ENCODE data around the gene SAA1.
"Not testable (repeated sequence)": the region's sequence is repeated elsewhere in the genome, so short reads cannot be mapped to it uniquely, and the experiment has no call there.

SAA1 gene

GRCh38 chr11:18261721-18262120 is 4.3 kb upstream of the SAA1 start:
- no peak for DNase-seq

GRCh38 chr11:18262681-18263350 is 3.2 kb upstream of the SAA1 start:
- DNase-seq, result peak; percentile 17

- no peak for DNase-seq
Measured at GRCh38 chr11:18264035-18264434, 2.0 kb upstream of the SAA1 start.

- no peak for DNase-seq
Measured at GRCh38 chr11:18264677-18265555, 1.1 kb upstream of the SAA1 start.

GRCh38 chr11:18267335-18268133 is 1.5 kb downstream of the SAA1 start:
- not testable (repeated sequence) for DNase-seq

GRCh38 chr11:18269252-18269651 is 3.2 kb downstream of the SAA1 start:
- DNase-seq, result not testable (repeated sequence)

GRCh38 chr11:18270102-18270501 is 4.0 kb downstream of the SAA1 start:
- DNase-seq, result no peak

GRCh38 chr11:18271206-18271605 is 5.1 kb downstream of the SAA1 start:
- no peak for DNase-seq

- no peak for DNase-seq
Measured at GRCh38 chr11:18277565-18278271, 11.7 kb downstream of the SAA1 start.

GRCh38 chr11:18280438-18281045 is 14.5 kb downstream of the SAA1 start:
- no peak for DNase-seq

- no peak for DNase-seq
Measured at GRCh38 chr11:18282626-18283025, 16.6 kb downstream of the SAA1 start.

- DNase-seq, result no peak
Measured at GRCh38 chr11:18285841-18286240, 19.8 kb downstream of the SAA1 start.

GRCh38 chr11:18288911-18289310 is 22.8 kb downstream of the SAA1 start:
- no peak for DNase-seq

- DNase-seq, result no peak
Measured at GRCh38 chr11:18294862-18295261, 28.8 kb downstream of the SAA1 start.

GRCh38 chr11:18295316-18295715 is 29.3 kb downstream of the SAA1 start:
- DNase-seq, result no peak

GRCh38 chr11:18299721-18300120 is 33.7 kb downstream of the SAA1 start:
- no peak for DNase-seq

GRCh38 chr11:18304745-18305144 is 38.7 kb downstream of the SAA1 start:
- DNase-seq, result no peak

GRCh38 chr11:18307461-18308139 is 41.5 kb downstream of the SAA1 start:
- no peak for DNase-seq

- no peak for DNase-seq
Measured at GRCh38 chr11:18308242-18308641, 42.2 kb downstream of the SAA1 start.

- no peak for DNase-seq
Measured at GRCh38 chr11:18309691-18310090, 43.6 kb downstream of the SAA1 start.

- DNase-seq, result no peak
Measured at GRCh38 chr11:18310800-18311340, 44.8 kb downstream of the SAA1 start.

Measured in fibroblast of skin of right quadriceps (primary cell).